HEK293T (cell line): ENCODE results near the gene TMEM183A.
A peak's percentile ranks its signal among the peaks of the same experiment; 100 is the strongest.

Source experiments
- CTCF ChIA-PET: fragments of 350-600 bp; formaldehyde crosslinking; extraction: SDS; loops from one replicate; lab custom pipeline; 2021; ENCODE audit warnings: antibody characterized with exemption, inconsistent platforms; lab: Yijun Ruan, JAX
- POLR2A ChIA-PET: fragments of 350-600 bp; formaldehyde crosslinking; extraction: SDS; loops from one replicate; lab custom pipeline; 2020; ENCODE audit warnings: antibody characterized with exemption, inconsistent platforms; lab: Yijun Ruan, JAX
- DNase-seq: peaks from one replicate; pipeline ENCODE4 v3.0.0; 2012; ENCODE audit warnings: mixed read lengths; ENCODE audit errors: extremely low spot score
- ARNT ChIP-seq: fragments of 450-650 bp; IDR thresholded peaks from 2 replicates; pipeline ENCODE4 v1.6.1; 2017; ENCODE audit warnings: mild to moderate bottlenecking
- BHLHE40 ChIP-seq: fragments of 450-650 bp; IDR thresholded peaks from 2 replicates; pipeline ENCODE4 v1.6.1; 2016; ENCODE audit warnings: mild to moderate bottlenecking, moderate library complexity, borderline replicate concordance
- CTBP1 ChIP-seq: fragments of 450-650 bp; IDR thresholded peaks from 2 replicates; pipeline ENCODE4 v1.6.1; 2016; ENCODE audit warnings: borderline replicate concordance
- ELF4 ChIP-seq: fragments of 450-650 bp; IDR thresholded peaks from 2 replicates; pipeline ENCODE4 v1.6.1; 2017; ENCODE audit warnings: antibody characterized with exemption
- FOXA1 ChIP-seq: fragments of 450-650 bp; IDR thresholded peaks from 2 replicates; pipeline ENCODE4 v1.6.1; 2016; ENCODE audit warnings: mild to moderate bottlenecking
- FOXK2 ChIP-seq: fragments of 450-650 bp; IDR thresholded peaks from 2 replicates; pipeline ENCODE4 v1.6.1; 2016; ENCODE audit warnings: mild to moderate bottlenecking
- FOXM1 ChIP-seq: fragments of 450-650 bp; IDR thresholded peaks from 2 replicates; pipeline ENCODE4 v1.6.1; 2017; ENCODE audit warnings: mild to moderate bottlenecking, borderline replicate concordance
- HDGF ChIP-seq: fragments of 450-650 bp; IDR thresholded peaks from 2 replicates; pipeline ENCODE4 v1.6.1; 2017; ENCODE audit warnings: antibody characterized with exemption, borderline replicate concordance
- L3MBTL2 ChIP-seq: fragments of 450-650 bp; conservative IDR thresholded peaks from 2 replicates; pipeline ENCODE4 v1.6.1; 2016; ENCODE audit warnings: mild to moderate bottlenecking
- LEF1 ChIP-seq: fragments of 450-650 bp; IDR thresholded peaks from 2 replicates; pipeline ENCODE4 v1.6.1; 2017; ENCODE audit warnings: mild to moderate bottlenecking, borderline replicate concordance
- NFRKB ChIP-seq: fragments of 450-650 bp; IDR thresholded peaks from 2 replicates; pipeline ENCODE4 v1.6.1; 2016; ENCODE audit warnings: mild to moderate bottlenecking, moderate library complexity
- PKNOX1 ChIP-seq: fragments of 450-650 bp; IDR thresholded peaks from 2 replicates; pipeline ENCODE4 v1.6.1; 2016
- SP1 ChIP-seq: fragments of 450-650 bp; IDR thresholded peaks from 2 replicates; pipeline ENCODE4 v1.6.1; 2017
- SUZ12 ChIP-seq: fragments of 450-650 bp; IDR thresholded peaks from 2 replicates; pipeline ENCODE4 v1.6.1; 2016; ENCODE audit warnings: mild to moderate bottlenecking
- TARDBP ChIP-seq: fragments of 450-650 bp; IDR thresholded peaks from 2 replicates; pipeline ENCODE4 v1.6.1; 2016
- ZNF384 ChIP-seq: fragments of 450-650 bp; IDR thresholded peaks from 2 replicates; pipeline ENCODE4 v1.6.1; 2016

TMEM183A gene

GRCh38 chr1:203006948-203007871 is at the start of gene TMEM183A:
Gene TMEM183A, plus strand, starts transcription at chr1:203007374. Its CDS starts 92 bp downstream, at chr1:203007466.
- no peak for TF ChIP-seq BHLHE40
- TF ChIP-seq NFRKB = peak; percentile 74
- TF ChIP-seq FOXA1 = no peak
- TF ChIP-seq ZNF384 = no peak
- no peak for TF ChIP-seq FOXK2
- TF ChIP-seq LEF1 = no peak
- no peak for TF ChIP-seq ARNT
- TF ChIP-seq FOXM1 = no peak
- TF ChIP-seq HDGF = no peak
- no peak for TF ChIP-seq SUZ12
- TF ChIP-seq ELF4 = peak; percentile 86
- TF ChIP-seq PKNOX1 = no peak
- TF ChIP-seq L3MBTL2 = peak; percentile 95
- no peak for TF ChIP-seq TARDBP
- TF ChIP-seq SP1 = peak; percentile 45; the same call in 1 of the 2 replicates
- no peak; the same call in 1 of the 2 replicates for TF ChIP-seq CTBP1
- peak; percentile 97 for DNase-seq
- POLR2A ChIA-PET = interaction anchor here (0.8 to 1.8 kb wide), 18 partner anchors 9 to 261 kb away, joined by 3 to 12 read pairs (median 5); partner anchors contain the start of genes CYB5R1, KLHL12, PPFIA4 and RABIF
- CTCF ChIA-PET = interaction anchor here (1.1 kb wide), 1 partner anchor 33 kb away, joined by 3 read pairs; no protein-coding TSS in a partner anchor

- POLR2A ChIA-PET = no interaction called here
- peak; percentile 44; the same call in 1 of the 2 replicates for TF ChIP-seq LEF1
- TF ChIP-seq ELF4 = no peak
- DNase-seq = peak; percentile 97
- CTCF ChIA-PET = no interaction called here
Measured at GRCh38 chr1:202957733-202958543, 49.2 kb upstream of the TMEM183A start, which contains the start of gene ADIPOR1. Gene ADIPOR1, minus strand, starts transcription at chr1:202958312. Its CDS starts 7,242 bp downstream, at chr1:202951070.

GRCh38 chr1:202958544-202959275 is 48.5 kb upstream of the TMEM183A start:
- TF ChIP-seq BHLHE40 (no peak), SUZ12 (no peak), FOXA1 (no peak), ELF4 (no peak), PKNOX1 (no peak), NFRKB (no peak), CTBP1 (no peak), HDGF (no peak), FOXK2 (no peak), ZNF384 (no peak), L3MBTL2 (no peak), TARDBP (no peak), ARNT (no peak), FOXM1 (no peak), SP1 (no peak), LEF1 (no peak)
- POLR2A ChIA-PET = interaction anchor here (0.9 to 1.7 kb wide), 3 partner anchors 9 to 48 kb away, joined by 6 to 9 read pairs (median 8); partner anchors contain the start of gene TMEM183A
- no peak for DNase-seq
- CTCF ChIA-PET = interaction anchor here (1.0 kb wide), 1 partner anchor 42 kb away, joined by 6 read pairs; no protein-coding TSS in a partner anchor

- ChIA-PET POLR2A (interaction anchor here (0.9 to 1.7 kb wide), 3 partner anchors 9 to 47 kb away, joined by 6 to 9 read pairs (median 8); partner anchors contain the start of gene TMEM183A), CTCF (interaction anchor here (1.0 kb wide), 1 partner anchor 41 kb away, joined by 6 read pairs; no protein-coding TSS in a partner anchor)
- TF ChIP-seq ZNF384 (no peak), FOXA1 (no peak), BHLHE40 (no peak), SP1 (no peak), HDGF (no peak), FOXM1 (no peak), NFRKB (no peak), PKNOX1 (no peak), CTBP1 (no peak)
- peak; percentile 62 for DNase-seq
Measured at GRCh38 chr1:202959276-202959620, 47.9 kb upstream of the TMEM183A start.
